SU-DHL-6 (cell line): ENCODE data around the gene CEP97.

ENCODE experiments used
- CTCF ChIP-seq: fragments of 200-600 bp; sonication (generic); IDR thresholded peaks from one replicate; pipeline ENCODE4 v1.5.1; 2017; ENCODE audit warnings: antibody characterized with exemption, mild to moderate bottlenecking, low read length, moderate library complexity; ENCODE audit not compliant: insufficient read depth, poor library complexity, severe bottlenecking
- EZH2phosphoT487 ChIP-seq: fragments of 200-600 bp; sonication (generic), shearing (Covaris generic); conservative IDR thresholded peaks from 2 replicates; pipeline ENCODE4 v1.6.1; 2018; ENCODE audit warnings: mild to moderate bottlenecking, antibody characterized with exemption, low read length, moderate library complexity, mixed read lengths

DNA sequence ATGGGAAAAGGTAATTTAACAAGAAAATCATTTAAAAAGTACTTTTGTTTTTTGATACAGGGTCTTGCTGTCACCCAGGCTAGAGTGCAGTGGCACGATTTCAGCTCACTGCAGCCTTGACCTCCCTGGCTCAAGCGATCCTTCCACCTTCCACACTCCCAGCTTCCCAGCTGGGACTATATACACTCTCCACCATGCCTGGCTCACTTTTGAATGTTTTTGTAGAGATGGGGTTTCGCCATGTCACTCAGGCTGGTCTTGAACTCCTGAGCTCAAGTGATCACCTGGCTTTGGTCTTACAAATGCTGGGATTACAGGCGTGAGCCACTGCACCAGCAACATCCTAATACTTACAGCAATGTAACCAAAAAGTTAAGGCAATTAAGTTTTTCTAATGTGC is 43.9 kb upstream of the CEP97 start:
- TF ChIP-seq CTCF (no peak), EZH2phosphoT487 (no peak)
